GM18498 (cell line): Measurements from ENCODE around the gene NUP188.

ENCODE experiments used
- ATAC-seq: cut with Tn5 transposase; IDR thresholded peaks from one replicate; pipeline ENCODE4 v1.9.1; 2021; ENCODE audit warnings: mild to moderate bottlenecking, moderate library complexity; ENCODE audit not compliant: unreplicated experiment

NUP188 gene

DNA sequence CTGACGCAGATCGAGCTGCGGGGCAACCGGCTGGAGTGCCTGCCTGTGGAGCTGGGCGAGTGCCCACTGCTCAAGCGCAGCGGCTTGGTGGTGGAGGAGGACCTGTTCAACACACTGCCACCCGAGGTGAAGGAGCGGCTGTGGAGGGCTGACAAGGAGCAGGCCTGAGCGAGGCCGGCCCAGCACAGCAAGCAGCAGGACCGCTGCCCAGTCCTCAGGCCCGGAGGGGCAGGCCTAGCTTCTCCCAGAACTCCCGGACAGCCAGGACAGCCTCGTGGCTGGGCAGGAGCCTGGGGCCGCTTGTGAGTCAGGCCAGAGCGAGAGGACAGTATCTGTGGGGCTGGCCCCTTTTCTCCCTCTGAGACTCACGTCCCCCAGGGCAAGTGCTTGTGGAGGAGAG, 31.3 kb upstream of the NUP188 start:
- ATAC-seq = no peak

DNA sequence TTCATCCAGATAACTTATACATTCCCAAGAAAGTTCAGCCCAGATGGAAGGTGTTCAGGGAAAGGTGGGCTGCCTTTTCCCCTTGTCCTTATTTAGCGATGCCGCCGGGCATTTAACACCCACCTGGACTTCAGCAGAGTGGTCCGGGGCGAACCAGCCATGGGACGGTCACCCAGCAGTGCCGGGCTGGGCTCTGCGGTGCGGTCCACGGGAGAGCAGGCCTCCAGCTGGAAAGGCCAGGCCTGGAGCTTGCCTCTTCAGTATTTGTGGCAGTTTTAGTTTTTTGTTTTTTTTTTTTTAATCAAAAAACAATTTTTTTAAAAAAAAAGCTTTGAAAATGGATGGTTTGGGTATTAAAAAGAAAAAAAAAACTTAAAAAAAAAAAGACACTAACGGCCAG, 30.8 kb upstream of the NUP188 start:
- no peak for ATAC-seq

DNA sequence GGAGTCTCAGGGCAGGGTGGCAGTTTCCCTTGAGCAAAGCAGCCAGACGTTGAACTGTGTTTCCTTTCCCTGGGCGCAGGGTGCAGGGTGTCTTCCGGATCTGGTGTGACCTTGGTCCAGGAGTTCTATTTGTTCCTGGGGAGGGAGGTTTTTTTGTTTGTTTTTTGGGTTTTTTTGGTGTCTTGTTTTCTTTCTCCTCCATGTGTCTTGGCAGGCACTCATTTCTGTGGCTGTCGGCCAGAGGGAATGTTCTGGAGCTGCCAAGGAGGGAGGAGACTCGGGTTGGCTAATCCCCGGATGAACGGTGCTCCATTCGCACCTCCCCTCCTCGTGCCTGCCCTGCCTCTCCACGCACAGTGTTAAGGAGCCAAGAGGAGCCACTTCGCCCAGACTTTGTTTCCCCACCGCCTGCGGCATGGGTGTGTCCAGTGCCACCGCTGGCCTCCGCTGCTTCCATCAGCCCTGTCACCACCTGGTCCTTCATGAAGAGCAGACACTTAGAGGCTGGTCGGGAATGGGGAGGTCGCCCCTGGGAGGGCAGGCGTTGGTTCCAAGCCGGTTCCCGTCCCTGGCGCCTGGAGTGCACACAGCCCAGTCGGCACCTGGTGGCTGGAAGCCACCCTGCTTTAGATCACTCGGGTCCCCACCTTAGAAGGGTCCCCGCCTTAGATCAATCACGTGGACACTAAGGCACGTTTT, 30.2 kb upstream of the NUP188 start:
- ATAC-seq = no peak

DNA sequence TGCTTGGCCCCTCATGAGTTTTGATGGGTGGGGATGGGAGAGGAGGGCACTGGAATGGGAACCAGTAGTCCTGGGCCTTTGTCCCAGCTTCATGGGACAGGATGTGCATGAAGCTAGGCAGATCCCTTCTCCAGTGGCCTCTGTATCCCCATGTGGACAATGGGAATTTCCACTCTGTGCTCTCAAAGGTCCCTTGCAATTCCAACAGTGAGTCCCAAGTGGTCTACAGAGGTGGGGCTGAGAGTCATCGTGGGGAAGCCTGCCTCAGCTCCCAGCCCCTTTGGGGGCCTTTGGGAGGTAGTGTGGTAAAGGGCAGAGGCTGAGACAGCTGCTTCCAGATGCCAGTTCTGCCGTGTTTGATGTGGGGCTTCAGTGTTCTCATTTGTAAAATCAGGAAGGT, 28.6 kb upstream of the NUP188 start:
- no peak for ATAC-seq

DNA sequence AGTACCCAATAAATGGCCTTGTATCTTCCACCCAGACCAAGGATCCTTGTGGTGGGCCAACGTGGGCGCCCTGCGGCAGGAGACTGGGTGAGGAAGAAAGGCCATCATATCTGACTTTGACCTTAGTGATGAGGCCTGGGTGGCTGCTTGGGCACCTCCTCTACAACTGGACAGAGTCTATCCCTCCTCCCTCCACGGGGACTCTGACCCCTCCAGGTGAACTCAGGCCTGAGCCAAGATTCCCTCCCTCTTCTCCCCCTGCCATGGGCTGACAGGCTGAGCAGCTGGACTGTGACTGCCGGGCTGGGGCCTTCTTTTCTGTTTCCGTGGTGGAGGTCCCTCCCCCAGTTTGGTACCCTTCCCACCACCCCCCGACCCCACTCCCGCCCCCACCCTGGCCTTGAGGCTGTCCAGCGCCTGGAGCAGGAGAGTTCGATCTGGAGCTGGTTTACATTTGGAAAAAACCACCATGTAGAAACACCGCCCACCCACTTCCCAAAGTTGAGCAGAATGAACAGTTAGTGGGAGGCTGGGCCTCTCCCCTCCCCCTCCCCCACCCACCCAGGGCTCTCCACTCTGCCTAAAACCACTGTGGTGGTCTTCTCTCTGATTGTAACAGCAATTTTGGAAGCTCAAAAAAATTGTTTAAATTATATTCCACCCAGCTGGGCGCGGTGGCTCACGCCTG, 28.0 kb upstream of the NUP188 start:
- no peak for ATAC-seq

DNA sequence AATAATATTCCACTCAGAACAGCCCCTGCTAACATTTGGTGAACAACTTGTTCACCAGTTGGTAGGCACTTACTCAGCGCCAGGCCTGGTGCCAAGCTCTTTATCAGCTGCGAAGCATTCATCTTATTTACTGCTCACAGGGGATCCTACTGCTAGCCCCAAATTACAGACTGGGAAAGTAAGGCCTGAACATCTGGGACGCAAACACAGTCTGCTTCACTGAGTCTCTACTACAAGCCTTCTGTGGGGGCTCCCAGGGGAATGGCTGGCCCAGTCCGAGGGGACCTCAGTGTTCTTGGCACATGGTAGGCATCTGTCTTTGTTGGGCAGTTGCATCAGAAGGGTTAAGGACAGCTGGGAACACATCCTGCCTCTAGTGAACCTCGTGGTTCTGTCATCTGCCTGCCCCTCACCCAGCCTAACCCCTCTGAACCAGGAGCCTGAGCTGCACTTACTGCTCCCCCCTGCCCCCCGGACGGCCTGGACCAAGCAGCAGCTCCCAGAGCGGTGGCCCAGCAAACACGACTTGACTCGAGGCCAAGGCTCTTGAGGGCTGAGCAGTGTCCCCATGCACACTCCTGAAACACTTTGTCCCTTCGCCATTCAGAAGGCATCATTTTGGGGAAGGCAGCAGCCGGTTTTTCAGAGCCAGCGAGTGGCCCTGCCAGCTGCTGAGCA, 27.0 kb upstream of the NUP188 start, which contains the start of gene PHYHD1:
Gene PHYHD1 (plus strand): TSS at position 602 of the 678 bp plus-strand sequence. CDS start 1,342 bp downstream, outside the sequence.
- ATAC-seq = no peak

DNA sequence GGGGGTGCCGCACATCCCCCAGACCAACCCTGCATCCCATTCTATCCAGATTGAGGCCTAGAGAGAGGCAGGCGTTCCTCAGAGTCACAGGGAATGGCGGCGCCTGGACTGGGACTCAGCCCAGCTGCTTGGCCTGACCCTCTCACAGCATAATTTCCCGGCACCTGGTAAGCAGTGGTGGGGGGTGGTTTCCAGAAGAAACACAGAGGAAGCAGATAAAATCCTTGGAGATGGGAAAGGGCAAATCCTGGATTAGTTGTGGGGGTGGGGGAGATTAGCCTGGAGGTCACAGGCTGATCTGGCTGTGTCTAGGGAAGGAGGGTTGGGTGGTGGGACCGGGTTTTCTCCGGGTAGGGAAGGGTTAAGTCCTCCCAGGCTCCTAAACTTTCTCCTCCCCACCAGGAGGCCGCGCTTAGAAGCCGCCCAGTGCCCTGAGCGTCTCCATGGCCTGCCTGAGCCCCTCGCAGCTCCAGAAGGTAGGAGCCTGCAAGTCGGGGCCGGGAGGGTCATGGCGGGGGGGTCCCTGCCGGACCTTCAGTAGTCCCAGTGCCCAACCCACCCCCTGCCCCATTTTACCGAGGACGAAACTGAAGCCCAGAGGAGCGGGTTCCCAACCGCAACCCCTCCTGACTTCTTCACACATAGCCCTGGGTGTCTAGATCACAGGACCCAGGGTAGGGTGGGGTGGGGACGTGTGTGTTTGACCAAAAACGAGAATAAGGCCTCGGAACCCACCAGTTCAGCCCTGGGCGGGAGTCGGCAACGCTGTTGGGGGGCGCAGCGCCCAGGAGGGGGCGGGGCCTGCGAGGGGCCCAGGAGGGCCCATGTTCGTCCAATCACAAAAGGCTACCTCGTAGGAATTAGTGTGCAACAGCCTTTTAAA, 25.4 kb upstream of the NUP188 start:
- no peak for ATAC-seq

DNA sequence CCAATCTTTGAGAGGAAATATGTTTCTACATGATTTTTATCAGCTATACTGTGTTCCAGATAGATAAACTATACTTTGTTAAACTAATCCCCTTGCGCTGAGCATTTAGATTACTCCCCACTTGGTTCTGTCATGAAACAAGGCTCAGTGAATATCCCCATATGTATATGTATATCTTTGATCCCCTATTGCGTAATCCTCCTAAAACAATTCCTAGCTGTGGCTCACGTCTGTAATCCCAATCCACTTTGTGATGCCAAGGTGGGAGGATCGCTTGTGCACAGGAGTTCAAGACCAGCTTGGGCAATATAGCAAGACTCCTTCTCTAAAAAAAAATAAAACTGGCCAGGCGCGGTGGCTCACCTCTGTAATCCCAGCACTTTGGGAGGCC, 24.0 kb upstream of the NUP188 start:
- ATAC-seq = no peak

DNA sequence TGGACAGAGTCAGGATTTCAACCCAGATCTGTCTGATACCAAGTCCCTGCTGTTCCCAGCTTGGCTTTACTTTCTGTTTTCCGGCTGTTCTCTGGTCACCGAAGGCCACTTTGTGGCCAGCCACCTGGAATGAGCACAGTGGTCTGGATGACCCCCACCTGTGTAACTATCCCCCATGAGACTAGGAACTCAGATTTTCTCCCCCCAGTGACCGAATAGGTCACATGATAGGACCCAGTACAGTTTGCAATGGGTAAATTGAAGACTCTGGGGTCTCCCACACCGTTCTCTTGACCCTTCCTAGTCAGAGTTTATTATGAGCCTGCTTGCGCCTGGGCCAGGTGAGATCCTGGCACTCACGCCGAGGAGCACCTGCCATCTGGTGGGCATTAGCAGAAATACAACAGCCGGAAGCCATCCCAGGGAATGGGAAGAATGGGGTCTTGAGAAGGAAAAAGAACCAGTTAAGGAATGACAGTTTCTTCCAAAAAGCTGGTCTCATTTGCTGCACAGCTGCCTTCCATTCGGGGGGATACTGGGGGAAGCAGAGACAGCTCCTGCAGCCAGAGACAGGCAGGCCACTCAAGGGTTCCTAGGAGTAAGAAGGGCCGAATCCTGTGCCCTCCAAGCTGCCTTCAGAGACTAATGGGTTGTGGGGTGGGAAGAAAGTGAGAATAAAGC, 19.6 kb upstream of the NUP188 start:
- ATAC-seq = no peak

DNA sequence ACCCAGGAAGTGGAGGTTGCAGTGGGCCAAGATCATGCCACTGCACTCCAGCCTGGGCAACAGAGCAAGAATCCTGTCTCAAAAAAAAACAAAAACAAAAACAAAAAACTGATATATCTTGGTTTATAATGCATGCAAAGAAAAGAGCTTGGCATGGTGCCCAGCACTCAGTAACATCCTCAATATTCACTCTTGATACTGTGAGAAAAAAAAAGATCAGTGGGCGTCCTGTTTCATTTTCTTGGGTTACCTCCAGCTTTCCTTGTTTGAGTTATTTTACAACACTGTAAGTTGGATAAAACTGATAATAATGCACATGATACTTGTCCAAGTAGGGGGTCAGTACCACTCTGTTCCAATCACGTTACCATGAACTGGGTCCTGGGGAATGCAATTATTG, 18.9 kb upstream of the NUP188 start:
- no peak for ATAC-seq

DNA sequence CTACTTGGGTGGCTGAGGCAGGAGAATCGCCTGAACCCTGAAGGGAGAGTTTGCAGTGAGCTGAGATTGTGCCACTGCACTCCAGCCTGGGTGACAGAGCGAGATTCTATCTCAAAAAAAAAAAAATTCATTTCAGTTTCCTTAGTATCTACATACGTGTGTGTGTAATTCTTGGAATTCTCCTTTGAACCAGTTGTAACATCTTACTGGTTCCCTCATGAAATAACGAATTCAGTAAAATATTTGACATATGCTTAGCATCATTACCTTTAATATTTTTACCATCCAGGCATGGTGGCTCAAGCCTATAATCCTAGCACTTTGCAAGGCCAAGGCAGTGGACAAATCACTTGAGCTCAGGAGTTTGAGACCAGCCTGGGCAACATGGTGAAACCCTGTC, 17.9 kb upstream of the NUP188 start:
- no peak for ATAC-seq

DNA sequence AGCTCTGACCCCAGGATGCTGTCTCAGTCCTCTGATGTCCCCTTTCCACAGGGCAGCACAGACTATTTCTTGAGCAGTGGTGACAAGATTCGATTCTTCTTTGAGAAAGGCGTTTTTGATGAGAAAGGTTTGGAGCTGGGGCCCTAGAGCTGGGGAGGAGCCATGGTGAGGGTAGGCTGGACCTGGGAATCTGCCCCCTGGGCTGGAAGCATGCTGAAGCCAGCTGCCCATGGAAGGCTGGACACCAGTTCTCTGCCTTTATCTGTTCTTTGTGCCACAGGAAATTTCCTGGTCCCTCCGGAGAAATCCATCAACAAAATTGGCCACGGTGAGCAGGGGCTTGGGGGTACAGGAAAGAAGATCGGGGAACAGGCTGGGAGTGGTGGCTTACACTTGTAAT, 13.8 kb upstream of the NUP188 start:
- no peak for ATAC-seq

DNA sequence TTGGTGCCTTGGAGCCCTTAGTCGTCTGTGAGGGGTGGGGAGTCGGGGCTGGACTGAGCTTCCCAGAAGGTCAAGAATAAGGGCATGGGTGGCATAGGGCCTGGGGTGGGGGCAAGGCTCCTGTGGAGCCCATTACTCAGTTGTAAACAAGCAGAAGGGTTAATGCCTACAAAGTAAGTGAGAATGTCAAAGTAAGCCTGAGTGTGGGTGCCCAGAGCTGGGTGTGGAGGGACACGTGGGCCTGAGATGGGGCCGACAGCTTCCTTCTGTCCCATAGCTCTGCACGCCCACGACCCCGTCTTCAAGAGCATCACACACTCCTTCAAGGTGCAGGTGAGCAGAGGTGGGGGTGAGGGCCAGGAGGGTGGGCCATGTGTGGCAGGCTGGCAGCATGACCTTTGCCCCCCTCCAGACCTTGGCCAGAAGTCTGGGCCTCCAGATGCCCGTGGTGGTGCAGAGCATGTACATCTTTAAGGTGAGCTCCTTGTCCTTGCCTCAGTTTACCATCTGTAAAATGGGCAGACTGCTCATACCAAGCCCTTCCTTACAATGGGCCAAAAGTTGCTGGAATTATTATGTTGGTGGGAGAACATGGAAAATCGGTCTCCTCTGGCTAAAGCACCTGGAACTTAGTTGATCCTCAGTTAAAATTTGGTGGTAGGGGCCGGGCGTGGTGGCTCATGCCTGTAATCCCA, 11.2 kb upstream of the NUP188 start:
- no peak for ATAC-seq

DNA sequence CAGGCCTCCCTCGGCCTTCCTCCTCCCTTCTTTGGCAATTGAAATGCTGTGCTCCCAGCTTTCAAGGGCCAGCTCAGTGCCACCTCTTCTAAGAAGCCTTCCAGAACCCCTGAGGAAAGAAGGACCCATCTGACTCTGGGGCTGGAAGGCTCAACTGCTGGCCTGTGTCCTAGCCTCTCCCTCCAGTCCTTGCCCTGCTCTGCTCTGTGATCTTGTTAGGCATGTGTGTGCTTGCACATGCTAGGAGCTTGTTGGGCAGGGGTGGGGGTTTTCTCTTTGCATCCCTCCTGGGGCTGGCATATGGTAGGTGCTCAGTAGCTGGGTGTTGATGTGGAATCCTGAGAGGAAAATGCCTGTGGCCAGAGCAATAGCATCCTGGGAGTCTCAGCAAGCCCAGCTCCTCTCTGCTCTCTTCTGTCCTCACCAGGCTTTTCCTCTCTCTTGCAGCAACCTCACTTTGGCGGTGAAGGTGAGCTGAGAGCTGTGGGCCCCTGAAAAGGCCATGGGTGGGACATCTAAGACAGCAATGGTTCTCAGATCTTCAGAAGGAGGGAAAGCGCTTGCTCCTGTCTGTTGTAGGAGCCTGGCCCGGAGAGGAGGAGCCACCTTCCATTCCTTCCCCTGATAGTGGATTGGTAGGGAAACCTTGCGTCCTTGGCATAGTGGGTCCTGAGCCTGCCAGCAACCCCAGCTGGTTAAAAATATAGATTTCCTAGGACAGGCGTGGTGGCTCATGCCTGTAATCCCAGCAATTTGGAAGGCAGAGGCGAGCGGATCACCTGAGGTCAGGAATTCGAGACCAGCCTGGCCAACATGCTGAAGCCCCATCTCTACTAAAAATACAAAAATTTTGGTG, 10.0 kb upstream of the NUP188 start:
- no peak for ATAC-seq

DNA sequence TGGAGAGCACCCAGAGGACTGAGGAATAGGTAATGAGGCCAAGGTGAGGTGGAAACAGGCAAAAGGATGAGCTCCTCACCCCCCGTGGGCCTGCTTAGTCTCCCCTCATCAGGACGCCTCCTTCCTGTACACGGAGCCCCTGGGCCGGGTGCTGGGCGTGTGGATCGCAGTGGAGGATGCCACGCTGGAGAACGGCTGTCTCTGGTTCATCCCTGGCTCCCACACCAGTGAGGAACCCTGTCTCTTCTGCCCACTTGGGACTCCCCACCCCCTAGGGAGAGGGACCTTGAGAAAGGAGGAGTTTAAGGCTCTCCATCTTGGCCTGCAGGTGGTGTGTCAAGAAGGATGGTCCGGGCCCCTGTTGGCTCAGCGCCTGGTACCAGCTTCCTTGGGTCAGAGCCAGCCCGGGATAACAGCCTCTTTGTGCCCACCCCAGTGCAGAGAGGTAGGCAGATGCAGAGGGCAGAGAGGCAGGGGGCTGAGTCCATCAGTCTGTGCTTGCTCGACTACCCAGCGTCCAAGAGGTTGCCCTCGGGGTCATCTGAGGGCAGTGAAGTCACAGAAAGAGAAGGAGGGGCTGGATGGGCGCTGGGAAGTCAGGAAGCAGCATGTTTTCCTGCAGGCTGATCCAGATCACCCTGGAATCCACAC, 7.1 kb upstream of the NUP188 start:
- no peak for ATAC-seq

DNA sequence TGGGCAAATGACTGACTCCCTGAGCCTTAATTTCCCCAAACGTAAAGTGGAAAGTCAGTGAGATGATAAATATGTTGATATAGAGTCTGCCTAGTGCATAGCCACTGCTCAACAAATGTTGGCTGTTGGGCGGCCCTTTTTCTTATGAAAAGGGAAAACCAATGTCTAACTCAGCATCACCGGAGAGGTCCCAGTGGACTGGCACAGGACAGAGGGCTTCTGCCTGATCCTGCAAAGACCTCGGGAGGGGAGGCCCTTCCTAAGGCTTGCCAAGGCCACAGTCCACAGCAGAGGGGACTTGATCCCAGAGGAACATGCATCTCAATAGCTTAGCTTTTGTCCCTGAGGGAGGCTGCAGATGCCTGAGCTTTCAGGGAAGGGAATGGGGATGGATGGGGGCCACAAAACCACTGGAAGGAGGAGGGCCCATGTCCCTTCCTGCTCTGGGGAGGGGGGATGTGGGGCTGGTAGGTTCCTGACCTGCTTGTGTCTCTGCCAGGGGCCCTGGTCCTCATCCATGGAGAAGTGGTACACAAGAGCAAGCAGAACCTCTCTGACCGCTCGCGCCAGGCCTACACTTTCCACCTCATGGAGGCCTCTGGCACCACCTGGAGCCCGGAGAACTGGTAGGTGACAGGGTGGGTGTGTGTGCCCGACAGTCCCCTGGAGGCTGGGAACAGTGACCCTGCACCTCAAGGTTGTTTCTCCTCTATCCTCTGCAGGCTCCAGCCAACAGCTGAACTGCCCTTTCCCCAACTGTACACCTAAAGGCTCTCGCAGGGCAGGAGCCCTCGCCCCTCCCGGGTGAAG, 6.3 kb upstream of the NUP188 start:
- no peak for ATAC-seq

DNA sequence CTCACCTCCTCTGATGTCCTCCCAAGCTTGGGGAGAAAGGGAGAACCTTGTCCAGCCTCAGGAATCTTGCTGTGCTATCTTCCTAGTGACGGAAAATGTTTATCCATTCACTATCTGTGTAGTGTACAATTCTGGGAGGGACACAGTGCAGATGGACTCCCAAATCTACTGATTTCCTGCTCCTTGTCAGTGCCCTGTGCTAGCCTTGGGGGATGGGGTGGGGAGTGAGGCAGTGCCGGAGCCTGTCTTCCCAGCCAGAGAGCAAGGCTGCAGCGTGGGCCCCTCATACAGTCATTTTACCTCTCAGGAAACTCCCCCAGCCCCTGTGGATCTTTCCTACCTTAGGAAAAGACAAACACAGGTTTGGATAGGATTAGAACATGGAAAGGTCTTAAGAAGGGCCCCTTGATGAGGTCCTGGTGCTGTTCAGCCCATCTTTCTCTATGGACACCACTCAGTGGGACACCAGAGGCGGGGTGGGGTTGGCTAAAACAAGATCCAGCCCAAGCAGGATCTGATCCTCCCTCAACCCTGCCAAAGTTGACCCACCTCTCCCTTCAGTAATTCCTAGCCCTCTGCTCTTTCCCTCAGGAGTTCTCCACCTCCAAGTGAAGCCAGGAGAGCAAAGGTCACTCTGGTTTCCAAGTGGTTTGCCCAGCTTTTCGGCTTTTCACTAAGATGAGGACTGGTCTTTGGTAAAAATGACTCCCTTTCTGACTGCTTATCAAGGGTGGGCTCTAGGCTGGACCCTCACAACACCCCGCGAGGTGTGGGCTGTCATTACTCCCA, 3.5 kb upstream of the NUP188 start:
- no peak for ATAC-seq
